A172 (cell line): ENCODE data around the gene C8B. TPM values are rescaled to one million over a fixed set of nuclear protein-coding genes. Genes with fewer than 3 reads are reported as not detected.

ENCODE experiments used
- DNase-seq: peaks from one replicate; pipeline ENCODE4 v3.0.0-alpha.2; 2015; ENCODE audit warnings: low spot score
- total RNA-seq: library from RNA; depleted of rRNA; stranded (reverse); fragments of >200 nt; shearing (Covaris generic); gene quantifications from 2 replicates; pipeline ENCODE4 v1.2.3, GENCODE V29; 2014

Gene C8B
- total RNA-seq, 1 experiment from 2014 or later = not detected

DNA sequence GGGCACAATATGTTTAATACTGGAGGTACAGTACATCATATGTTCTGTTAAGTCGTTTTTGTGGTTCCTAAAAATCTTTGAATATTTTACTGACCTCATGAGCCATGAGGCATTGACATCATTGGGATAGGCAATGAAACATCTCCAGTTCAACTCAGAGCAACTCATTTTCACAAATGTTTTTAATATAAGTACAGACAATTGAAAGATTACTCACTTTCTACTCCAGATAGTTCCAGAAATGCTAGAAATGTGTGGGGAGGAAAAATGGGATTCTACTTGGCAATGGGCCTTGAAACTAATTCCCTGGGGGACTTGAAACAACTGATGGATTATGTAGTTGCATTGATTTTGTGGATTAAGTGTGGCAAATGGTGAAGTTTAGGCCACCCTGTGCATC is 7.2 kb upstream of the C8B start:
- no peak for DNase-seq

DNA sequence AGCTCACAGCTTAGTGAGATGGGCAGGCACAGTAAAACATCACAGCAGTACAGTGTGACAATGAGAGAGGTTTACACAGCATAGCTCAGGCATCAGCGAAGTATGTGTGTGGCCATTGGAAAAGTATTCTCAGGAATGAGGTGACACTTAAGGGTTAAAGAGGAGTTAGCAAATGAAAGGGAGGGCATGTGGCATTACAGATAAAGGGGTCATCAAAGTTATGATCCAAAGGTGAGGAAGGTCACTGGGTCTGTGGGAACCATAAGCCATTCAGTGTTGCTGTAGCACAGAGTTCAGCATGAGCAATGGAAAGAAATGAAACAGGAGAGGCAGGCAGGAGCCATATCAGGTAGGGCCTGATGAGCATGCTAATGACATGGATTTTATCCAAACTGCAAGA is 4.5 kb upstream of the C8B start:
- no peak for DNase-seq

DNA sequence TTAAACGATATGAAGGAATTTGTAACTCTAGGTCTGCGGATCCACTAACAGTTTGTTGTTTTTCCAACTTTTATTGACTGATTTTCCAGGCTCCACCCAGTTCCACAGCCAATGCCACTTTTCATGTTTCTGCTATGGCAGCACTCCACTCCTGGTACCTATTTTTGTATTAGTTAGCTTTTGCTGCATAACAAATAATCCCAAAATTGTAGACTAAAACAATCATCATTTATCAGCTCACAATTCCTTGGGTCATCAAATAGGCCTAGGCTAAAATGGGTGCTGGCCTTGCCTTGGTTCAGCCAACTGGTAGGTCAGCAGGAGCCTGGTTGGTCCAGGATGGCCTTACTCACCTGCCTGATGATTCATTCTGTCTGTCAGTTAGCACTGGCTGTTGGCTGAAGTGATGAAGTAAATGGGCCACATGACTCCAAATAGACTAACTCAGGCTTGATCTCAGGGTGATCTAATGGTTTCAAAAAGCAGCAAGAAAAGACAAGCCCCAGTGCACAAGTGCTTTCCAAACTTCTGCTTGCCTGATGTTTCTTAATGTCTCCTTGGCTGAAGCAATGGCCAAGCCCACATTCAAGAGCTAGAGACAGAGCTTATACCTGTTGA is 3.2 kb upstream of the C8B start:
- no peak for DNase-seq

DNA sequence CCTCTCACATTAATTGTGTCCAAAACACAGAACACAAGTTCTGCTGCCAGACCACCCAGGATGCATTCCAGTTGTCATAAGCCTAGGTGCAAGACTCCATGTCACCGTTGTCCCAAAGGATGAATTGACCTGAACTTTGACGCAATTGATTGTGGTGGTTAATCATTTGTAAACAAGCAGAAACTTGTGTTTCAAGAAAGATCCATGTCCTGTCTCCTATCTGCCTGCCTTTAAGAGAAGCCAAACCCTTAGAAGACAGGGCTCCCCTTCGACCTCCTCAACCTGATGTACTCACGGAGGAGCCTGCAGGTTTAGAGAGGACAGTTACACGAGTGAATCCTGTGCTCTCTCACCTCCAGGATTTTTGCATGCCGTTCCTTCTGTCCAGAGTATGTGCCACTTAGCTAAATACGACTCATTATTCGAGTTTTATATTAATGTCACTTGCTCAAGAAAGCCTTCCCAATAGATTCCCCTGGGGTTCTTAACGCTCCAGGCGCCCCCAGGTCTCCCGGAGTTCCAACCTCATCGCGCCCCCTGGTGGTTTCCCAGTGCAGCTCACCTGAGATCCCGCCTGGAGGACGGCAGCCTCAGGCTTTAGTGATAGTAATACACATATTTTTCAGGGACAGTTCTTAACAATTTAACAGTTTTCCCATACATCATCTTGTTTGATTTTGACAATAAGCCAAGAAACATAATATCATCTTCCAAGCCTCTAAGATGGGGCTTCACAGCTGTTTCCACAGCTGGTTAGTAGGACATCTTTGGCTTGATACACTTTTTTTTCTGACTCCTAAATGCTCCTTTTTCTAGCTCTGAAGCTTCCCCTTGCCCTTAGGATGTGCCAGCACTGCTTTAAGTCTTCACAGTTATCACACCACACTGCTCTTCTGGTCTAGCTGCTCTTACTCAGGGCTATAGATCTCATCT is 2.4 kb upstream of the C8B start:
- DNase-seq = no peak

DNA sequence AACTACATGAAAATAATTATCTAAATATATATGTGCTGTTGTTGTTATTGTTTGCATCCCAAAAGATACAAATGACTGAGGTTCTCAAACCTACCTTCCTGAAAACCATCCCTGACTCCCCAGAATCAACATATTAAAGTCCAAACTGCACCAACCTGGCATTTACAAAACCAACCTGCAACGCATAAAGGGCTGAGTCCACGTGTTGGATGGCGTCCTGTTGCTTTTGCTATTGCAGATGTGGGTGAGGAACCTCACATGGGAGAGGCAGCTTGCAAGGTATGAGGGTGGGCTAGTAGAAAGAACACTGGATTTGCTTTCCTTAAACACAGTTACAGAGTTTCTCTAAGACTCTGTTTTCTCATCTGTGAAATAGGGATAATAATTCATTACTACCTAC is 1.5 kb upstream of the C8B start:
- no peak for DNase-seq

DNA sequence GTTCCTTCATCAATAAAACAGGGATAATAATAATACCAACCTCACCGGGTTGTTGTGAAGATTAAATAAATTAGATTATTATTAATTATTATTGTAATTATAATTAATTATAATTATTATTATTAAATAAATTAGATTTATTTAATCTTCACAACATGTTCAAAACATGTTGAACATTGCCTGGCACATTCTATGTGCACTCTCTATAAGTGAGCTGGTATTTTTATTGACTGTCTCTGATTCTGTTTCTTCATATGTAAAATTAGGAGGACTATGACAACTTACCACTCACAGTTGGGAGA is 834 bp upstream of the C8B start:
- no peak for DNase-seq

DNA sequence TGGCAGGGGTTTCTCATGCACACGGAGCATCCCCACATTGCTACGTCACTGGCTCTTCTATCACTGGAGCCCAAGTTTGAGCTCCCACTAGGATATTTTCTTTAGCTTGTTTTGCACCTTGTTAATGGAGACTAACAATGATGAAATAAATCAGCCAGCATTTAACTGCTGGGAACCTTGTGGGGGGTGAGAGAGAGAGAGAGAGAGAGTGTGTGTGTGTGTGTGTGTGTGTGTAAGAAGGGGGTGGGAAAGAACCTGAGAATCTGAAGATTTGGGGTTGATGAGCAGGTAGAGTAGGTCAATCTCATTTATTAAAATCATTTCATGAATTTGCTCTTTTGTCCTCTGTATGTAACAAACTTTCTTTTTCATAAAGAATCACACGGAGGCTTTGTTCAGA is 624 bp downstream of the C8B start:
- no peak for DNase-seq

DNA sequence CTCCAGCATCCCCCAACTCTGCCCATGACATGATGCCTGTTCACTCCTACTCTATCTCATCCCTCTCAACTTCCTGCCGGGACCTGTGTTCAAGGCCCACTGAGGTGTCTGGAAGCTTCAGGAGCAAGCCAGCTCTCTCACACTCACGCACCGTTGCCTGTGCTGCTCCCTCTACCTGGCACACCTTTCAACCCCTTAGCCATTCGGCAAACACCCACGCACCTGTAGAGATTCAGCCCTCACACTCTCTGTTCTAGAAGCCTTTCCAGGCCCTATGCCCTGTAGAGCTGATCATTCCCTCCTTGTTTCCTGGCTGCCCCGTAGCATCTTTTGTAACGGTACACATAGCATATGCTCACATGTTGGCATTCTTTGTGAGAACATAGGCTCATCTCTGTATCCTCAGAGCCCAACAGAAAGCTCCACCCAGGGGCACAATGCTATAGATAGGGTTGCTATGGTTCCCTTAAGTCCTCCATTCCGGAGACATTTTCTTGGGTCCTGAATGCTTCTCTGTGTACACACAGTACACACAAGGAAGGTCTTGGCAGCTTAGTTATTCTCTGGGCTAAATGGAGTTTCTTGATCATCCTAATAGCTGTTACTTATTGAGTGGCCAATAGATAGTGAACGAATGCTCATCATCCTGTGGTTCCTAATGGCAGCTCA is 1.3 kb downstream of the C8B start:
- no peak for DNase-seq

DNA sequence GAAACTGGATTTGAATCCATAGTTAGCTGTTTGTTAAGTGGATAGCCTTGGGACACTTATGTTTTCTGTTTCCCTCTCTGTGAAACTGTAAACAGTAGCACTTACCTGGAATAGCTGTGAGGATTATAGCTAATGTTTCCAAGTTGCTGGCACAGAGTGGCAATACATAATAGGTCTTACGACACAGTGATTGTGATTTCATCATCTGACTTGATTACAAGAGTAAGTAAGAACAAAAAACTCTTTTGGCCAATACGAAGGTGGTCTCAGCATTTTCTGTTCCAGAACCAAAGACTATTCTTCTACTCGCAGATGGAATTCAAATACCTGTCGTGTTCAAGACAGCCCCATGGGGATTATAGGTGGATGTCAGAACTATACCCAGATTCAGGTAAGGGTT is 2.1 kb downstream of the C8B start:
- no peak for DNase-seq

DNA sequence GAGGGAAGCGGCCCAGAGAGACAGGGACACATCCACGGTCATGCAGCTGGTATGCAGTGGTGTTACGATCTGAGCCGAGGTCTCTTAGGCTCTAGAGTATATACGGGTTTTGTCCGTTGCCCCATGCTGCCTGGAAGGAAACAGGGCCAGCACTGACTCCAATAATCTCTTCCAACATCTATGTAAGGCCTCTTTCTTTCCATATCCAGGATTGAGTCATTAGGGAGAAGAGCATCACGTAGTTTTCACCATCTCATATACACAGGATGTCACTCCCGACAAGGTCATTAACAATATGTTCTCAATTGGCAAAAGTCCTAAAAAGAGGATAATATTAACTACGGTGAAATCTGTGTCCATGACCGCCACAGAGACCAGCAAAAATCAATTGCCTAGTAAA is 4.4 kb downstream of the C8B start:
- no peak for DNase-seq

DNA sequence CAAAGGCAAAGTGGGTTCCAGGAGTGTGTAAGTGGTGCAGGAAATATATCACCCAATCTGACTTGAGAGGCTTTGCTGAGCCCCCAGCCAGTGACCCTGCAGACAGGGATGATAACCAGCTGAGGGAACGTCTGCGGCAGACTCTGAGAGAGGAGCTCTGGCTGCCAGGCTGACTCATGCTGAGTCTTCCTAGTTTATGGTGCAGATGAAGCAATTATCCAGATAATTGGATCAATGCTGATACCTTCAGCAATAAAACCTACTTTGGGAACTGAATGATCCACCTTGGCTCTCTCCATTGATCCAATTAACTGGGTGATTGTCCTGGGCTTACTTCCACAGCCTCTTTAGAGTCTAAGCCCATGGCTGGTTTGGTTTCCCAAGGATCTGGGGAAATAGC is 7.3 kb downstream of the C8B start:
- DNase-seq = no peak

DNA sequence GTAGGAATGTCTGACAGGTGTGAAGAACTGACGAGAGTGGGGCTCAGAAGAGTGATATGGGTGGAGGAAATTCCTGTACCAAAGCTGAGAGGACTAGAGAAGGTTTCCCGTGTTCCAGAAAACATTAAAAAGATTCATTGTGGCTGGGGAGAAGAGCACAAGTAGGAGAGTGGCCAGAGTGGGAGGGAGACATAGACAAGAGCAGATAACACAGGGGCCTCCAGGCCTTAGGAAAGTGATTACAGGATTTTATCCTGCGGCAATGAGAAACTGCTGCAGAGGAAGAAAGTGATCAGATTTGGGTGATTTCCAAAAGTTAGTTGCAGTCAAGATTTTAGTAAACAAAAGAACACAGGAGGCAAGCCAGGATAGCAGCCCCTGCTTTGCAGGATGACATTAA is 7.9 kb downstream of the C8B start:
- no peak for DNase-seq

DNA sequence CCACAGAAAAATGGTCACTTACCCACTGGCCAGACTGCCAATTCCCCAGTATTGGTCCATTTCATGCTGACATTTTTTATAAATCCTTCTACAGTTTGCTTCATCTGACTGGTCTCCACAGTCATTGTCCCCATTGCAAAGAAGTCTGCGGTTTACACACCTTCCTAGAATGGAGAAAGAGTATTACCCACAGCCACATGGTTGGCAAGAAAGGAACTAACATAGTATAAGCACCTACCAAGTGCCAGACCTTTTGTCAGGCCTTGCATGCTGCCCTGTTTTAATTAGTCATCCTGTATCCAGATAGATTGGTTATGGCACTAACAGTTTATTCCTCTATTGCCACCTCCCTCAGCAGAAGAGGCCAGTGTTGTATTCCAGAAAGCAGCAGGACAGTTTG is 11.2 kb downstream of the C8B start:
- DNase-seq = no peak

DNA sequence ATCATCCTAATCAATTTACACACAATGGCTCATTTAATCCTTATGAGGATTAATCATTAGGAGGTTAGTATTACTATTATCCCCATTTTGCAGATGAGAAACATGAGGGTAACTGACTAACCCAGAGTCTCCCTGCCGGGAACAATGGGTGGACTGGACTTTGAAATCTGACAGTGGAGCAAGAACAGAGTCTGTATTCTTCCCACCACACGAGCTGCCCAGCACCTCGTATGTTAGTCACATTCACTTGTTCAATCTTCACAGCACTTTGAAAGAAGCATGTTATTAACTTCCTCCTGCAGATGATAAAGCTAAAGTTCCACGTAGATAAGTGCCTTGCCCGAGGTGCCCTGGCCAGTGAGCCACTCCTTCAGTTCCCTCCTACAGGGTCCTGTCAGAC is 12.4 kb downstream of the C8B start:
- no peak for DNase-seq

DNA sequence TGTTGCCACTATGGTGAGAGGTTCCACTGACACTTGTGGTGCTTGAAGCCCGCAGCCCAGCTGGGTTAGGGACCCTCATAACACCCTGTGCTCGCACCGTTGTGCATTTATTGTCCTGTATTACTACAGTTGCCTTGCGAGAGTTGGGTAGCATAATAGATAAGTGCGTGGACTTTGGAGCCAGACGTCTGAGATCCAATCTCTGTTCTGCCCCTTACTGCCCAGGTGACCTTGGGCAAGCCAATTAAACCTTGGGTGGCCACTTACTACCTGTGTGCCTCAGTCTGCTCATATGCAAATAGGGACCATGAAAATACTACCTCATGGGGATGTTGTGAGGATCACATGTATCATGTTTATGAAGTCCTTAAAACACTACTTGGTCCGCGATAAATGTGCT is 13.3 kb downstream of the C8B start:
- DNase-seq = no peak

DNA sequence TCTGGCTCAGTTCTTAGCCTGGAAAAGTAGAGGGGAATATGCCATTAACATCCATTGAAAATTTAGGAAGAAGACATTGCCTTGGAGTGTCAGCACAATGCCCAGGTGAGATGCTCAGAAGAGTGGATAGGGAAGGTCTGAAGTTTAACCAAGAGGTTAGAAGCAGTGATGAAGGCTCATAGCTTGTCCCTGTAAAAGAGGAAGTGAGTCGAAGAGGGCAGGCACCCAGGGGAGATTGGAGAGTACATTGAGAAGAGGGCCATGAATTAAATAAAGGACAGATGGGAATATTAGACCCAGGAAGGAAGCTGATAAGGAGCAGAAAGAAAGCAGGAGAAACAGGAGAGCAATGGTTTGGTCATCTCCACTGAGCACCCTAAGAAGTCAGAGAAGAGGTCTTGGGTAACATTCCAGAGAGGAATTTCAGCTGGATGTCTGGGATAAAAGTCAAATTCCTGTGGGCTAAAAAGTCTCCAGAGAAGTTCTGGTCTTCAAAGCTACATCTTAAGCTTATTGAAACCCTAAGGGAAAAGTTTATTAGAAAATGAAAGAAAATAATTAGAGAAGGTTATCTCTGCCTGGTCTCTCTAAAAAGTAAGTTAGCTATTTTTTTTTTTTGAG is 17.3 kb downstream of the C8B start:
- DNase-seq = no peak

DNA sequence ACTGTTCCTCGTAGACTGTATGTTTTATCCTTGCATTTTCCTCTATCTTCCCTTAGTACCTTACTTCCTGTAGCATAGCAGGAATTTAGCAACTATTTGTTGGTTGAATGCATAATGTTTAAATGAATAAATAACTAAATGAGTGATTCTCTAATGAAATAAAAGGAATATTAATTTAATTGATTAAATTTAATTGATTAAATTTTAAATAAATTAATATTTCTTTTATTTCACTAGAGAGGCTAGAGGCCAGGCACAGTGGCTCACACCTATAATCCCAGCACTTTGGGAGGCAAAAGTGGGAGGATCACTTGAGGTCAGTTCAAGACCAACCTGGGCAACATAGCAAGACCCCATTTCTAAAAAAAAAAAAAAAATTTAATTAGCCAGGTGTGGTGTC is 25.8 kb downstream of the C8B start:
- DNase-seq = no peak

DNA sequence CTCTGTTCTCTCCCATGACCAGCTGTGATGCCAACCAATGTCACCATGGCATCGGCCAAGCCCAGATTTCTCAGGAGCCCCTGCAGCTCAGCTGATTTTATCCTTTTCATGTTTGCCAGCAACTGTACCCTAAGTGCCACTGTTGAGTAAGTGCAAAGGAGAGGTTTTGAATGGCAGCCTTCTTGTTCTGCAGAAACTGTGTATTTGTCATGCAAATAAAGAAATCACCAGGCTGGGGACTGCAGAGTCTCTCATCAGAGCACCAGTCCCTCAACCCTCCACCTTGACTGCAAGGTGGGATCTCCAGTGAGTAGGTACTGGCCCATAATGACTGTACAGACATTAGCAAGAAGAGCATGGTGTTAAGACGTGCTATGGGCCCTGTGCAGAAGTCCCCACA is 26.6 kb downstream of the C8B start:
- DNase-seq = no peak

DNA sequence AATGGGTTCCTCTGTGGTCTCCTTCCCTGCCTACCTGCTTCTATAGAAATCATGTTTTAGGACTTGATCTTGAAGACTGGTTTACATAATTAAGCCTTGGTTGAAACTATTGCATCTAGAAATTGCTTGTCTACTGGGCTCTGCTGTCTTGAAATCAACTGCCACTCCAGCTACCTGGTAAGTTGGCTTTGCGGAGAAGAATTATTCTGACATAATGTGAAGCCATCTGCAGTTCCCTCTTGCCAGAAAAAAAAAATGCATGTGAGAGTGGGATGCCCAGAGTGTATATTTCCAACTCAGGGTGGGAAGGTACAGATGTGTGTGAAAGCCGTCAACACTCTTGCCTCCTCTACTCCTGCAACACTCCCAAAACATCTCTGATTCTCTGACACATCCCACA is 27.2 kb downstream of the C8B start:
- no peak for DNase-seq

DNA sequence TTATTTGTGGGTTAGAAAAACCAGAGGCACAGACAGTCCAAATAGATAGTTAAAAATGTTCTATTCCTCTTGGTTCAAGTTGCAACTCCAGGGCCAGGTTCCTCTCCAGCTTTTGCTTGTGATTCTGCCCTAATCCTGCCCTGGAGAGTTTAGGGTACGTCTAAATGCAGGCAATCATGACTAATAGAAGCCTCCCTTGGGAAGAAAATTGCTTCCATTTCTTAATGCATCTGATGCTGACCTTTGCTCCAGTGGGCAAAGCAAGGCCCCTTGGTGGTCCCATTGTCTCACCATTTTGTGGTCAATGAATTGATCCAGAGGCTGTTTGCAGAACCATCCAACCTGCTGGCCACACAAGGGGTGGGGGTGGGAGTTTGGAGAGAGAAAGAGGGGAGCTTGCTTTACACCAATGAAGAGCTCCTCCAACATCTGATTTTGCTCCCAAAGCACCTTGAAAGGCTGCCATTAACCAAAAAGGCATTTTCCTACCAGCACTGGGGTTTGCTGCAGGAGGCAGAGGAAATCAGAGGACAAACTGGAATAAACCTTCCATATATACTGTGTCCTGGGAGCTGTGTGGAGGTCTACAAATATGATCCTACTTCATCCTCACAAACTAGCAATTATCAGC is 31.3 kb downstream of the C8B start:
- no peak for DNase-seq

DNA sequence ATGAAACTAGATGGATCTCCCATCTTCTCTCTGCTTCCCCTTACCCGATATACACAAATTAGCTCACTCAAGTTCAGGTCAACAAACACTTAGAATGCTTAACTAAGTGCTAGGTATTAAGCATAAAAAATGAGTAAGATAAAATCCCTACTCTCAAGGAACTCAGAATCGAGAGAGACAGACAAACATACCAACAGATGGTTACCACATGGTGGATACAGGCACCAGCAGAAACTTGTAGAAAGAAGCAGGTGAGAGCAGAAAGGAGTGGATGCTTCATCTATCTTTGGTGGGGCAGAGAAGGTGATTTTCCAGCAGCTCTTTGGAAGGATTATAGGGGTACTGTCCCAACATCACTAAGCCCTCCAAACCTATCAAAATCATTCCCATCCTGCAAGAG is 32.2 kb downstream of the C8B start:
- DNase-seq = no peak

DNA sequence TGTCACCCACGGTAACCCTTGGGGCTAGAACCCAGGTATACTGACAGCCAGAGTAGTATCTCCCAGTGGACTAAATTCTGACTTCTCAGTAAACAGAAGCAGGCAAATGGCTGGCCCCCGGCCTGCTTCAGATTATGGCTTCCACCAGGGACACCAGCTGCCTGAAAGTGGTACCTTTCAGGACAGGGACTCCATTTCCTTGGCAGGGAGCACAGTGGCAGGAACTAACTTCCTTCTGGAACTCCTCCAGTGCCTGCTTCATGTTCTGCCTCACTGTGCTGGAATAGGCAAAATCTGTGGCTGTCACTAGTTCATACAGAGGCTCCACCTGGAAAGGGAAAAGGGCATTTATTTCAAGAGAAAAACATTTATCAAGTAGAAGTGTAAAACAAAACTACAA is 32.7 kb downstream of the C8B start:
- DNase-seq = no peak
